GM12878 (cell line): ENCODE data around the gene WWTR1. TPM values are rescaled to one million over a fixed set of nuclear protein-coding genes. Genes with fewer than 3 reads are reported as not detected.

ENCODE experiments used
- ATAC-seq: fragments of 200-7000 bp; cut with Tn5 transposase; 3 replicates; pipeline ENCODE4 v1.9.1; 2020; ENCODE audit warnings: mild to moderate bottlenecking, moderate library complexity
- BruUV-seq: library from RNA; stranded (reverse); fragments of 400-500 nt; replicated peaks from 2 replicates; lab custom pipeline; 2021; lab: Mats Ljungman, UMichigan
- CTCF ChIA-PET: fragments of 300-600 bp; sonication (Branson Sonifier 250); formaldehyde crosslinking; extraction: SDS; loops from one replicate; lab custom pipeline; 2021; ENCODE audit warnings: inconsistent platforms; lab: Yijun Ruan, JAX
- POLR2A ChIA-PET: fragments of 350-600 bp; formaldehyde crosslinking; extraction: SDS; loops from one replicate; lab custom pipeline; 2021; ENCODE audit warnings: inconsistent platforms; lab: Charles Lee
- RAD21 ChIA-PET: fragments of 300-600 bp; sonication (Branson Sonifier 250); formaldehyde crosslinking; loops from one replicate; lab custom pipeline; 2023; ENCODE audit warnings: antibody characterized with exemption; ENCODE audit not compliant: unreplicated experiment; lab: Charles Lee
- SMC1A ChIA-PET: fragments of 300-600 bp; sonication (Branson Sonifier 250); formaldehyde crosslinking; loops from one replicate; lab custom pipeline; 2023; ENCODE audit not compliant: unreplicated experiment, uncharacterized antibody; lab: Charles Lee
- DNase-seq: peaks from one replicate; pipeline ENCODE4 v3.0.0-alpha.2; 2011; ENCODE audit warnings: low read depth, low spot score
- FAIRE-seq: peaks from 3 replicates; lab custom pipeline; 2011; peaks lifted over from hg19 to GRCh38; lab: Jason Lieb, UNC
- H2AFZ ChIP-seq: 2 replicates; pipeline ENCODE4 v1.6.0; 2011; ENCODE audit warnings: low read depth, low read length, control low read depth; ENCODE audit not compliant: control insufficient read depth
- H3K27ac ChIP-seq: 2 replicates; pipeline ENCODE4 v1.5.1; 2011; ENCODE audit warnings: control low read depth; ENCODE audit not compliant: control insufficient read depth, insufficient read depth
- H3K27me3 ChIP-seq, 2 experiments: replicated peaks in 1 of 2; 2 replicates each; pipeline versions ENCODE4 v1.6.0 to v1.6.1; 2011; ENCODE audit warnings: low read length in 1 of 2; ENCODE audit not compliant: control insufficient read depth in 2 of 2, insufficient read depth in 2 of 2
- H3K36me3 ChIP-seq, 2 experiments: 2 replicates each; pipeline ENCODE4 v1.5.1; 2011; ENCODE audit warnings: low read length in 1 of 2; ENCODE audit not compliant: control insufficient read depth in 2 of 2, insufficient read depth in 2 of 2
- H3K4me1 ChIP-seq: 2 replicates; pipeline ENCODE4 v1.6.1; 2011; ENCODE audit warnings: mild to moderate bottlenecking, low read length, moderate library complexity, mixed read lengths; ENCODE audit not compliant: control insufficient read depth, insufficient read depth
- H3K4me2 ChIP-seq: 2 replicates; pipeline ENCODE4 v1.6.0; 2011; ENCODE audit warnings: control low read depth; ENCODE audit not compliant: control insufficient read depth, insufficient read depth
- H3K4me3 ChIP-seq: fragments of 200-600 bp; sonication (generic); 2 replicates; pipeline ENCODE4 v1.5.1; 2016
- H3K79me2 ChIP-seq: 2 replicates; pipeline ENCODE4 v1.6.0; 2011; ENCODE audit warnings: low read length; ENCODE audit not compliant: control insufficient read depth, insufficient read depth
- H3K9ac ChIP-seq: 2 replicates; pipeline ENCODE4 v1.8.0; 2011; ENCODE audit warnings: low read length, control low read depth, mixed read lengths; ENCODE audit not compliant: control insufficient read depth, insufficient read depth
- H3K9me3 ChIP-seq: replicated peaks from 3 replicates; pipeline ENCODE4 v1.5.1; 2011; ENCODE audit warnings: mild to moderate bottlenecking, low read length; ENCODE audit not compliant: control insufficient read depth, insufficient read depth
- H4K20me1 ChIP-seq: 2 replicates; pipeline ENCODE4 v1.6.0; 2011; ENCODE audit not compliant: control insufficient read depth, insufficient read depth
- NFYB ChIP-seq: IDR thresholded peaks from 2 replicates; pipeline ENCODE4 v1.6.1; 2011; ENCODE audit warnings: low read depth, mild to moderate bottlenecking, low read length, improper control_type of control experiment, moderate library complexity; ENCODE audit not compliant: insufficient read depth
- SMAD1 ChIP-seq: fragments of 450-650 bp; IDR thresholded peaks from 2 replicates; pipeline ENCODE4 v1.6.1; 2018; ENCODE audit warnings: mild to moderate bottlenecking, low read depth; ENCODE audit not compliant: partially characterized antibody
- YY1 ChIP-seq: IDR thresholded peaks from 2 replicates; pipeline ENCODE4 v1.6.1; 2011; ENCODE audit warnings: low read depth, mild to moderate bottlenecking, low read length
- WGBS: methylation state at CpG from one replicate; pipeline ENCODE4 v1.1.6; 2016; ENCODE audit warnings: low lambda C conversion rate; ENCODE audit not compliant: insufficient replicate concordance, insufficient coverage; ENCODE audit errors: missing lambda C conversion rate; 5-methylcytosine and 5-hydroxymethylcytosine counted together
- in situ Hi-C: fragments of 300-500 bp; cut with MboI; formaldehyde crosslinking; loops from 9 replicates; pipeline ENCODE4 v1.14.3; 2018; ENCODE audit warnings: mixed read lengths
- intact Hi-C: fragments of 100-400 bp; cut with micrococcal nuclease; formaldehyde crosslinking; loops from one replicate; pipeline ENCODE4 v1.14.2; 2022; ENCODE audit not compliant: unreplicated experiment
- polyA plus RNA-seq, 11 experiments: library from polyadenylated mRNA; depleted of rRNA in 4 of 11; unstranded in 6 of 11; stranded (reverse) in 5 of 11; fragments of >200 nt; fragmentation: Nextera tagmentation in 4 of 11; fragmentation: Illumina TruSeq in 1 of 11; extraction: Ambion mirVana in 4 of 11; extraction: Trizol in 1 of 11; gene quantifications; 1 replicate in 1 of 11; 2 replicates in 10 of 11; pipeline versions ENCODE4 v1.2.1 to v1.2.3, GENCODE V29; 2011 to 2016; ENCODE audit warnings: inconsistent platforms in 2 of 11, missing spikeins in 2 of 11, low read depth in 1 of 11
- total RNA-seq, 4 experiments: library from RNA; depleted of rRNA in 3 of 4; stranded (reverse); fragments of >200 nt in 3 of 4; fragmentation: Illumina TruSeq in 1 of 4; extraction: Trizol in 1 of 4; gene quantifications; 2 replicates each; pipeline versions ENCODE4 v1.2.1 to v1.2.3, GENCODE V29; 2013 to 2021
- TF ChIP-seq, protein P1 (sequence below): IDR thresholded peaks from 2 replicates; pipeline ENCODE4 v1.6.1; 2012; ENCODE audit warnings: low read length, inconsistent platforms

Gene WWTR1
- total and polyA plus RNA-seq, 10 of the 15 experiments (the other 5 are each of a cell fraction or from before 2014, with no cell fraction given) = 2.5 to 18.5 (median 5.8) TPM

- TF ChIP-seq YY1 (no peak), SMAD1 (no peak), NFYB (no peak)
- TF ChIP-seq, protein P1, sequence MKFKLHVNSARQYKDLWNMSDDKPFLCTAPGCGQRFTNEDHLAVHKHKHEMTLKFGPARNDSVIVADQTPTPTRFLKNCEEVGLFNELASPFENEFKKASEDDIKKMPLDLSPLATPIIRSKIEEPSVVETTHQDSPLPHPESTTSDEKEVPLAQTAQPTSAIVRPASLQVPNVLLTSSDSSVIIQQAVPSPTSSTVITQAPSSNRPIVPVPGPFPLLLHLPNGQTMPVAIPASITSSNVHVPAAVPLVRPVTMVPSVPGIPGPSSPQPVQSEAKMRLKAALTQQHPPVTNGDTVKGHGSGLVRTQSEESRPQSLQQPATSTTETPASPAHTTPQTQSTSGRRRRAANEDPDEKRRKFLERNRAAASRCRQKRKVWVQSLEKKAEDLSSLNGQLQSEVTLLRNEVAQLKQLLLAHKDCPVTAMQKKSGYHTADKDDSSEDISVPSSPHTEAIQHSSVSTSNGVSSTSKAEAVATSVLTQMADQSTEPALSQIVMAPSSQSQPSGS = no peak
- H3K36me3 ChIP-seq = no peaks in the 10 kb centered on the region; a peak in 1 of 4 replicates
- H3K79me2 ChIP-seq = peaks cover 11% of the 10 kb centered on the region
- H3K4me3 ChIP-seq = no peak overlapping the region
- no peak overlapping the region for H3K4me2 ChIP-seq
- H3K27ac ChIP-seq = no peak overlapping the region
- H4K20me1 ChIP-seq = no peaks in the 10 kb centered on the region
- no peaks in the 10 kb centered on the region for H3K27me3 ChIP-seq
- CTCF ChIA-PET = interaction anchor here (1.2 to 12.3 kb wide), 5 partner anchors 9 to 77 kb away, joined by 7 to 147 read pairs (median 36); partner anchors contain the start of gene WWTR1
- DNase-seq (no peak), FAIRE-seq (no peak), ATAC-seq (no peak)
- H3K9me3 ChIP-seq = no peaks in the 10 kb centered on the region
- RAD21 ChIA-PET = interaction anchor here (1.7 to 5.1 kb wide), 8 partner anchors 10 to 74 kb away, joined by 5 to 117 read pairs (median 47); partner anchors contain the start of gene WWTR1
- POLR2A ChIA-PET = interaction anchor here (1.6 to 8.3 kb wide), 5 partner anchors 9 to 38 kb away, joined by 6 to 87 read pairs (median 21); no protein-coding TSS in a partner anchor
- in situ Hi-C loops = loop anchor here (25.0 kb wide), 1 partner anchor 1270 kb away; no protein-coding TSS in a partner anchor
- peaks cover 68% of the 10 kb centered on the region for H3K4me1 ChIP-seq
- H2AFZ ChIP-seq = no peak overlapping the region
- SMC1A ChIA-PET = interaction anchor here (1.0 to 16.2 kb wide), 8 partner anchors 13 to 135 kb away, joined by 3 to 505 read pairs (median 41); partner anchors contain the start of gene WWTR1
- intact Hi-C loops = loop anchor here (5.0 kb wide), 1 partner anchor 40 kb away; no protein-coding TSS in a partner anchor
- WGBS = 97% methylated on average over 7 of the region's 7 CpGs
- no peak overlapping the region for H3K9ac ChIP-seq
- no TSS peak for BruUV-seq
Measured at GRCh38 chr3:149582395-149582794, 75.4 kb downstream of the WWTR1 start.
